Type B pancreatic cell (in vitro differentiated cells): ENCODE data around the gene CLECL1. TPM values are rescaled to one million over a fixed set of nuclear protein-coding genes. Genes with fewer than 3 reads are reported as not detected.

Experiments
- DNase-seq: peaks from one replicate; pipeline ENCODE4 v3.0.0; 2021; ENCODE audit warnings: mixed read lengths; ENCODE audit not compliant: unreplicated experiment; ENCODE audit errors: extremely low spot score
- H3K27ac Mint-ChIP-seq: 2 replicates; pipeline ENCODE4 v1.8.0; 2021; ENCODE audit warnings: mild to moderate bottlenecking, mixed read lengths
- H3K27me3 Mint-ChIP-seq: 2 replicates; pipeline ENCODE4 v1.8.0; 2021; ENCODE audit warnings: mixed read lengths
- H3K36me3 Mint-ChIP-seq: 2 replicates; pipeline ENCODE4 v1.8.0; 2021; ENCODE audit warnings: mixed read lengths
- H3K4me1 Mint-ChIP-seq: one replicate; pipeline ENCODE4 v1.8.0; 2021; ENCODE audit warnings: mixed read lengths; ENCODE audit not compliant: unreplicated experiment
- H3K4me3 Mint-ChIP-seq: 2 replicates; pipeline ENCODE4 v1.8.0; 2021; ENCODE audit warnings: mild to moderate bottlenecking, mixed read lengths
- H3K9me3 Mint-ChIP-seq: 2 replicates; pipeline ENCODE4 v1.8.0; 2021; ENCODE audit warnings: mixed read lengths
- CTCF ChIP-seq: fragments of 200-600 bp; sonication (generic); conservative IDR thresholded peaks from 2 replicates; pipeline ENCODE4 v1.5.0; 2021; ENCODE audit warnings: antibody characterized with exemption, mild to moderate bottlenecking
- long read RNA-seq: library from polyadenylated mRNA; unstranded; transcript quantifications from one replicate; pipeline ENCODE4 v2.0.0, GENCODE V29; 2020
- total RNA-seq: library from RNA; stranded (reverse); gene quantifications from 2 replicates; pipeline ENCODE4 v1.2.1, GENCODE V29; 2021; ENCODE audit warnings: low replicate concordance

CLECL1 gene
- total RNA-seq: not detected in 2 replicates
- long read RNA-seq: 0 reads

GRCh38 chr12:9732921-9733461 is at the start of gene CLECL1:
CLECL1 (minus strand) TSS chr12:9733097.
- H3K27me3 Mint-ChIP-seq: no peaks in the 10 kb centered on the region
- DNase-seq: no peak
- TF ChIP-seq CTCF: no peak
- H3K4me3 Mint-ChIP-seq: no peak within 1 kb of the TSS
- H3K4me1 Mint-ChIP-seq: no peaks in the 10 kb centered on the region
- H3K36me3 Mint-ChIP-seq: no peaks in the 10 kb centered on the region
- H3K27ac Mint-ChIP-seq: no peak within 1 kb of the TSS
- no peaks in the 10 kb centered on the region for H3K9me3 Mint-ChIP-seq

GRCh38 chr12:9781360-9781759 is 48.5 kb upstream of the CLECL1 start:
- no peaks in the 10 kb centered on the region for H3K27me3 Mint-ChIP-seq
- no peak overlapping the region for H3K27ac Mint-ChIP-seq
- no peaks in the 10 kb centered on the region for H3K36me3 Mint-ChIP-seq
- no peaks in the 10 kb centered on the region for H3K9me3 Mint-ChIP-seq
- no peak for DNase-seq
- no peak for TF ChIP-seq CTCF
- H3K4me1 Mint-ChIP-seq: no peaks in the 10 kb centered on the region
- no peak overlapping the region for H3K4me3 Mint-ChIP-seq

- H3K4me1 Mint-ChIP-seq: no peaks in the 10 kb centered on the region
- TF ChIP-seq CTCF: no peak
- DNase-seq: no peak
- no peaks in the 10 kb centered on the region for H3K27me3 Mint-ChIP-seq
- no peaks in the 10 kb centered on the region for H3K9me3 Mint-ChIP-seq
- H3K4me3 Mint-ChIP-seq: no peak overlapping the region
- H3K36me3 Mint-ChIP-seq: no peaks in the 10 kb centered on the region
- H3K27ac Mint-ChIP-seq: no peak overlapping the region
Measured at GRCh38 chr12:9779209-9779608, 46.3 kb upstream of the CLECL1 start.

- no peak for TF ChIP-seq CTCF
- Mint-ChIP-seq H3K36me3 (no peaks in the 10 kb centered on the region), H3K27ac (peak overlapping the region; percentile 72), H3K4me1 (no peaks in the 10 kb centered on the region), H3K27me3 (no peaks in the 10 kb centered on the region), H3K9me3 (no peaks in the 10 kb centered on the region), H3K4me3 (no peak overlapping the region)
- DNase-seq: no peak
Measured at GRCh38 chr12:9776781-9777180, 43.9 kb upstream of the CLECL1 start.

GRCh38 chr12:9773216-9773877 is 40.5 kb upstream of the CLECL1 start:
- H3K9me3 Mint-ChIP-seq: no peaks in the 10 kb centered on the region
- no peak overlapping the region for H3K27ac Mint-ChIP-seq
- H3K4me3 Mint-ChIP-seq: no peak overlapping the region
- H3K36me3 Mint-ChIP-seq: no peaks in the 10 kb centered on the region
- no peaks in the 10 kb centered on the region for H3K27me3 Mint-ChIP-seq
- no peak for TF ChIP-seq CTCF
- no peak for DNase-seq
- no peaks in the 10 kb centered on the region for H3K4me1 Mint-ChIP-seq
